ENCODE results near the gene ASPN.

ASPN gene

GRCh38 chr9:92482329-92482728 lies at the start of gene ASPN:
Gene ASPN (minus strand): TSS chr9:92482506.
- DNase-seq = no peak

DNA sequence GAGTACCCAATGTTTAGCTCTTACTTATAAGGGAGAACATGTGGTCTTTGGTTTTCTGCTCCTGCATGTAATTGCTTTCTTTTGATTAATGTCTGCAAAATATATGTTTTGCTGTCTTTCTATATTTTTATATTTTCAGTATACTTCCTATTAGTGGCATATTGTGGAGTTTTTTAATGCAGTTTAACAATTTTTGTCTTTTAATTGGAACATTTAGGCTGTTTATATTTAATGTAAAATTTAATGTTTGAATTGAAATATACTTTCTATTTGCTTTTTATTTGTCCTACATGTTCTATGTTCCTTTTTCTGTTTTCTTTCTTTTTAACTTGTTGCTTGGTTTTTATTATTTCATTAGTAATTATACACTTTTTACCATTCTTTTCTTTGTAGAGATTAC lies 48.6 kb upstream of the ASPN start:
- DNase-seq = no peak

DNA sequence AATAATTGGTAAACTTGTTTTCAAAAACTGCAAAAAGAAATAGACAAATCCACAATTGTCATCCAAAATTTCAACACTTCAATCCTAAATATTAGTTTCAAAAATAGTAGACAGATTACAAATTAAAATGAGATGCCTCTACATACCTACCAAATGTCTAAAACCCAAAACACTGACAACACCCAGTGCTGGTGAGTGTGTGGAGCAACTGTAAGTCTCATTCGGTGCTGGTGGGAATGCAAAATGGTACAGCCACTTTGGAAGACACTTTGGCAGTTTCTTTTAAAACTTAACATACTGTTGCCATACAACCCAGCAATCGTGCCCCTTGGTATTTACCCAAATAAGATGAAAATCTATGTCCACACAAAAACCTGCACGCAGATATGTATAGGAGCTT lies 46.8 kb upstream of the ASPN start:
- no peak for DNase-seq

DNA sequence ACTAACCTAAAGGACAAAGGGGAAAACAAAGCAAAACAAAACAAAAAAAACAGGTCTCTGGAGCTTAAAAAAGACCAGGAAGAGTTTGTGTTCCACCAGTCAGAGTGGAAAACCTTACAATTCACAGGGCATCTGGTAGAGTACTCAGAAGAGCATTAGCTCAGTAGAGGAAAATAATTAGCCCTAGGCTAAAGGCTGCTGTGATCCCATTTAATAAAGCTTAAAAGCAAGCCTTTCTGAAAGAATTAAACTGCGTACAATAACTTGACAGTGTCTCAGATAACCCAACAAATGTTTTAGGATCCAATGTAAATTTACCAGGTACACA lies 46.2 kb upstream of the ASPN start:
- no peak for DNase-seq

DNA sequence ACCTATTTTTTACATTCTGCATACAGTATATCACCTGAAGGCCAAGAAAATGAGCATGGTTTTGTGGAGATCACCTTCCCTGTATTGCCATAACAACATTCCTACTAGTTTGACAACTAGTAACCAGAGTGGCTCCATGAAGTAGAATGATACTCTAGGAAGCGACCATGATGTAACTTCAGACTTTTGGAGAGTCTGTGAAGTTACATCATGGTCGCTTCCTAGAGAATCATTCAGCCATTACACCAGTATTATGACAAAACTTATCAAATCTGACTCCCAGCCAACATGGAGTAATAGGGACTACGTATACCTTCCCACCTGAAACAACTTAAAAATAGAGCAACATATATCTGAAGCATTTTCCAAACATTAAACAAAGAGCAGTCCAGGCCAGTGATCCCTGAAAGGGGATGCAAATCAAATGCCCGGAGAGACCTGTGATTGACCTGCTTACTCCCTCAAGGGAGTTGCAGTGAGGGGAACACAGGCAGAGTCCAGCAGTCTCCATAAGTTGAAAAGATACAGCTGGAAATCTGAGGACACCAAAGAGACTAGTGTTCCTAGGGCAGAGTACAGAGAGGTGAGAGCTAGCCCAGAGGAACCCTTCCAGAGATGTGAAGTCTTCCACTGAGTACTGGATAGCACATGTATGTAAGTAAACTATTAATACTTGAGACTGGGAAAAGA lies 45.7 kb upstream of the ASPN start:
- DNase-seq = no peak

DNA sequence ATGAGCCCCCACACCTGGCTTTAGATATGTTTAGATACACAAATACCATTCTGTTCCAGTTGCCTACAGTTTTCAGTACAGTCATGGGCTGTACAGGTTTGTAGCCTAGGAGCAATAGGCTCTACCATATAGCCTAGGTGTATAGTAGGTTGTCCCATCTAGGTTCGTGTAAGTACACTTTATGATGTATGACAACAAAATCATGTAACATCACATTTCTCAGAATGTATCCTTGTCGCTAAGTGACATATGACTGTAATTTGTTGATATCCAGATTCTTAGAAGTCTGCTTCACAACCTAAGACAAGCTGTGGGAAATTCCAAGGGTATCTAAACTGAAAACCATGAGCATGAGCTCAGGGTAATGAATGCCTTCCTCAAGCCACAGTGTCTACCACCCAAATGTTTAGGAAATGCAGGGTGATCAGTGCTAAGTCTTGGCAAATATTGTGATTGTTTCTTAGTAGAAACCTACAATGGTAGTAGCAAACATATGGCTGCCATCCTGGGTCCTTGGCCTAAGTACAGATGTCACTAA lies 45.1 kb upstream of the ASPN start:
- DNase-seq = no peak

GRCh38 chr9:92525306-92525705 lies 43.0 kb upstream of the ASPN start:
- no peak for DNase-seq

DNA sequence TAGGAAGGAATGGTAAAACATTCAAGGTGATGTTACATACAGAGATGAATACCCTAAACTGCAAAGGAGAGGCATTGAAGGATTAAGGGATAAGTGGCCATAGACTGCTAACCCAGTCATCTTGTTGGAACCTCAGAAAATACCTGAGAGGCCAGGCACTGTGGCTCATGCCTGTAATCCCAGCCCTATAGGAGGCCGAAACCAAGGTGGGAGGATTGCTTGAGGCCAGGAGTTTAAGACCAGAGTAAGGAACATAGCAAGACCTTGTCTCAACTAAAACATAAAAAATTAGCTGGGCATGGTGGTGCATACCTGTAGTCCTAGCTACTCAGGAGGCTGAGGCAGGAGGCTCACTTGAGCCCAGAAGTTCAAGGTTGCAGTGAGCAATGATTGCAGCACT lies 42.6 kb upstream of the ASPN start:
- no peak for DNase-seq

DNA sequence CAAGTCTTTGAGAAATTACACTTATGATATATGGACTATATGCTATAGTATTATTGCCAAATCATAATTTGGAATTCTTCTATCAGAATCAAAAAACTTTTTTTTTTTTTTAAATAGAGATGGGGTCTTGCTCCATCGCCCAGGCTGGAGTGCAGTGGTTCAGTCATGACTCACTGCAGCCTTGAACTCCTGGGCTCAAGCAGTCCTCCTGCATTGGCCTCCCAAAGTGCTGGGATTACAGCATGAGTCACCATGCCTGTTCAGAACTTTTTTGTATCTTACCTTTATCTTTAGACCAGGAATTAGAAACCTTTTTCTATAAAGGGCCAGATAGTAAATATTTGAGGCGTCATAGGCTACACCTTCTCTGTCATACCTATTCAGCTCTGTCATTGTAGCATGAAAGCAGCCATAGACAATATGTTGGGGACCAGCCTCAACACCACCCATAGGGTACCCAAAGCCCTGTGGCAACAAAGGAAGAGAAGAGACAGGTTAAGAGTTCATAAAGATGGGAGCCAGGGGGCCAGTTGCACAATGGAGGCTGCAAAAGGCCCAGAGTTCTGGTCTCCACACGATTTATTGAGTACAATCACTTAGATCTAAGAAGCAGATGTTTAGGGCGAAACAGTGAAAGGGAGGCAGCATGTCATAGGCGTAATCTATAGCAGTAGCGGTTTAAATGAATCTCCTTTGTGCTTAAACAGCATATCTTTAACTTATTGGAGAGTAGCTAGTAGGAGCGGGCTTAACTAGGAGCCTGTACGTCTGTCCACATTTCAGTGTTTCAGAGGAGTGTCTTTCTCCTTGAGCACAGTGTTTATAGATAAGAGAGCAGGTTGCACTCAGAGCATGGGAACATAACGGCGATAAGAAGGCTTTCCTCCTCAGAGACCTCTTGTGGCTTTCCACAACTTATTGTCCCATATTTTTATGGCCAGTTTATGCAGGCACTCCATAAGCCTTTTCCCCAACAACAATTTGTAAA lies 41.0 kb upstream of the ASPN start:
- no peak for DNase-seq

DNA sequence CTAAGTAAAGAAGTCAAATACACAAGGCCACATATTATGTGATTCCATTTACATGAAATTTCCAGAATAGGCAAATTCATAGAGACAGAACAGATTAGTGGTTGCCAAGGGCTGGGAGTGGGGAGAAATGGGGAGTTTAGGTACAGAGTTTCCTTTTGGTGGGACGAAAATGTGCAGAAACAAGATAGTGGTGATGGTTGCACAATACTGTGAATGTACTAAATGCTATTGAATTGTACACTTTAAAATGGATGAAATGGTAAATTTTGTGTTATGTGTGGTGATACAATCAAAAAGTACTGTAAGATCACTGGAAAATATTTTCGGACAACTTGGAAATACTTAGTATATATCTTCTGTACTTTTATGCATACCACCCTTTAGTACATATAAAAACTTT lies 38.5 kb upstream of the ASPN start:
- DNase-seq = no peak

- DNase-seq = no peak
Measured at GRCh38 chr9:92518199-92518598, 35.9 kb upstream of the ASPN start.

GRCh38 chr9:92517046-92517445 lies 34.7 kb upstream of the ASPN start:
- no peak for DNase-seq

DNA sequence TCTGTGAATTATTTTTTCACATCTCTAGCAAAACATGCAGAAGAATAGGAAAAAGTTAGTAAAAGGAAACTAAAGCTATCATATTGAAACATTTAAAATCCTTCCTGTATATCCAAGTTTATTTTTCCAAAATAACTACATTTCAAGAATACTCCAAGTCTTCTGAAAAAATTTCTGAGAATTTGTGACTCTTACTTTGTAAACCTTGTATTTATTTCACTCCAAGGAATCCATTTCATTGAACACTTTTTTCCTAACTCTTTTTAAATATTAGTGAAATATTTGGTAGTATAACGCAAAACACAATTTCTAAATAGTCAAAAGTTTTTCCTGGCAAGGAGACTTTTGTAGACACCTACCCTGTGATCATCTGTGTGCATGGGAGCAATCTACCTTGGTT lies 34.2 kb upstream of the ASPN start:
- no peak for DNase-seq

- no peak for DNase-seq
Measured at GRCh38 chr9:92514635-92515034, 32.3 kb upstream of the ASPN start.

DNA sequence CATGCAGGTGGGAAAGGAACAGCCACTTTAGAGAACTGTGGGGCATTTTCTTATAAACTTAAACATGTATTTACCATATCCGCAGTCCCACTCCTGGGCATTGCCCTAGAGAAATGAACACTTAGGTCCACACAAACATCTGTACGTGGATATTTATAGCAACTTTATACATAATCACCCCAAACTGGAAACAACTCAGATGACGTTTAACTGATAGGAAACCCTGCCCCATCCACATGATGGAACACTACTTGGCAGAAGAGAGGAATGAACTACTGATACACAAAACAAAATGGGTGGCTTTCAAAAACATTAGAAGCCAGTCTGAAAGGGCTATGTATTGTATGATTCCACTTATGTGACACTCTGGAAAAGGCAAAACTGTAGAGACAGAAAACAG lies 31.0 kb upstream of the ASPN start:
- DNase-seq = no peak

- no peak for DNase-seq
Measured at GRCh38 chr9:92512622-92513021, 30.3 kb upstream of the ASPN start.

GRCh38 chr9:92510747-92511146 lies 28.4 kb upstream of the ASPN start:
- no peak for DNase-seq

DNA sequence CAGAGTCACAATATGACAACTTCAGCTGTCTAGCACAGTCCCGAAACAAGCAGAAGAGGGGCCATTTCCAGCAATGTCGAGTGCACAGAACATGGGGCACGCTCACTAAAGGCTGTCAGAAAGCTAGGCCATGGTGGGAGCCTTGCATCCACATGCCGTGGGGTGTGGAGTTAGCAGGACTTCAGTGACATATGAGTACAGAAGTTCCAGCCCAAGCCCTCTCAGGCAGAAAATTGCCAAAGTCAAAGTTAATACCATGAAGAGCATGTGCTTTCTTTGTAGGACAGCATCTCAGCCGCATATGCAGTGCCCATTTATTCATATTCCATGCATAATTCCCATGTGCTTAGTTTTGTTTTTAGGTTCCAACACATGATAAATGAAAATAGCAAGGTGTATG lies 26.7 kb upstream of the ASPN start:
- no peak for DNase-seq

DNA sequence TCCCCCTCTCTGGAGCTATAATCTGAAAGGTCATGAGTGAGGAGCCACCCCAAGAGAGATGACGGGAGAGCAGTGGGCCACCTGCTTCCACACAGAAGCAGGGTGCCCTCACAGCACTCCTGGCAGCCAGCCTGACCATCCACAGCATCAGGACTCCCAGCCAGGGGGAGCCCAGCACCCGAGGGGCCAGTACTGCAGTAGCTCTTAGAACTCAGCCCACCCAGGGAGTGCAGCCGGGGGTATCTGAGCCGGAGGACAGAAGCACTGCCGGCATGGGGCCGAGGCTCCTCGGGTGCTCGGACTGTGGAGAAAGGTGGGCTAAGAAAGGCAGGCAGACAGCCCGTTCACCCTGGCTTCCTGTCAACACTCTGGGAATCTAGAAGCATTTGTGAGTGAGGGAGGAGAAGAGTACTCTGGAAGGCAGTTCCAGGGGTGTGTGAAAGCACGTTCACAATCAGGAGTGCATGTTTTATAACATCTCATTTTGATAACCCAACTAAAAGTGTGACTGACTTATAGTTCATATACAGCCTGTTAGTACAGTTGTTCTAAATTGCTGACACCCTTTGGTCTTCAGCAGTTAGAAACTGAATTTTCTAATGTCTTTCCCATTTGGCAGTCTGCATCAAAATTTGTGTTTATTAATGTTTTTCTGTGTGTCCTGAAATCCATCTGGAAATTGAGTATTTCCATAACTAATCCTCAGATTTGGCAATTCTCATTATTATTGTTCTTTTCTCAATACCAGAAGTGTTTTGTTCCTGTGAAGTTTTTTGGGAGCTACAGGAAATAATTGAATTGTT lies 25.9 kb upstream of the ASPN start:
- DNase-seq = no peak

DNA sequence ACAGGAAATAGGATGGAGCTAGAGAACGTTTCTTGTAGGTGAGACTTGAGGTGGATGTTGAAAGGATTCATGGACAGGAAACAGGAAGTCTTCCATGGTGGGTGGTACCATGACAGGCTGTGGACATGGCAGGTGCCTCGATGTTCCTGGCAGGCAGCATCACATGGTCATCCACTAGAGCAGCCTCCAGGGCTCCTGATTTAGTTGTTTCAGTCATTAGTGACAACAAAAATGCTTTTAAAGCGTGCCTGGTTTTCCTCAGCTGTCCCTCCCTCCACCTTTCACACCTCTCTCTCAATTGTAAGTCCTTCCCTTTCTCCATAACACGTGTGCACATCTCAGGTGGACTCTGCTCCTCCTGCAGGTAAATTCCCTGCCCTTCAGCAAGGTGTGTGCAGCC lies 25.2 kb upstream of the ASPN start:
- DNase-seq = no peak

GRCh38 chr9:92507005-92507404 lies 24.7 kb upstream of the ASPN start:
- DNase-seq = no peak

DNA sequence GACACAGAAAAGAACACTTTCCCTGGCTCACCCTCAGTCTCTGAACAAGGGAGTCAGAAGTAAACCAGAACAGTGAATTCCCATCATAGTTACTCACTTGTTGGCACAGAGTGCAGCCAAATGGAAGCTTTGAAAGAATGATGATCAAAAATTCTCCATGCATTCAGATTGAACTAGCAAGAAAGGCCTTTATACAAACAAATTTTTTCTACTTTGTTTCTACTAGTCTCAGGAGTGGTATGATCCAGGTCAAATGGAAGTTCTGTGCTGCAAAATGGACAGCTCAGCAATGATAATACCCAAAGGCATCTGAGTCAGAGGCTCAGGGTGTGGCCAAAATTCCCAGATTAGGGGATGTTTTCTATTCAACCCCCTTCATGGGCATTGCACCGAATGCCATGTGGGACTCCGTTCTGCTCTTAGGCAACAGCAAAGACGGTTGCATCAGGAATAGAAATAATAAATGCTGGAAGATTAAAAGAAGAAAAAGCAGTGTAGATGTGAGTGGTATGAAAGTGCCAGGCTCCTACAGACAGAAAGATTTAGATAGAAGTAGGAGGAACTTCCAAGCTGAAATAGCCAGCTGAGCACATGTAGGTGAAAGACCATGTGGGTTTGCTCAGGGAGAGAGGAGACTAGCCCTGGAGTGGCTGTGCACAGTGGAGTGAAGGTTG lies 24.0 kb upstream of the ASPN start:
- no peak for DNase-seq

DNA sequence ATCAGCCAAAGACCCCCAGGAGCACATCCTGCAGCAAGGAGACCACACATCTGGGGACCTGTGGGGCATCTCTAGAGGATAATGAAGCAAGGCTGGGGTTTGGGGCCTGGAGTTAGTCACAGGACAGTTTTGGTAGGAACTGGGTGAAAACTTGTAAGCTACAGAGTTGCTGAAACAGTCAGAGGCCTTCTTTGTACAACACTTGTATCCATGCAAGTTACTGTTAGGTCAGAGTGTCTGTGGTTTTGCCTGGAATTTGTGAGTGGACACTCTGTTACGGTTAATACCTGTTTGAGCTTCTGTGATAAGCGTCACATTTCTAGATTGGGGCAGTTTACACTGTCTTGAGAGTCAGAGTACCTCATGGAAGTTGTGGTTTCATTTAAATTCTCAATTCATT lies 22.6 kb upstream of the ASPN start:
- DNase-seq = no peak
